Endothelial cell of hepatic sinusoid (primary cell): ENCODE measurements around the gene HNRNPAB.

Source experiments
- in situ Hi-C: cut with HindIII; loops from 2 replicates; pipeline ENCODE4 v1.10.0; 2017; ENCODE audit warnings: low sequenced_read_pairs

Gene HNRNPAB

DNA sequence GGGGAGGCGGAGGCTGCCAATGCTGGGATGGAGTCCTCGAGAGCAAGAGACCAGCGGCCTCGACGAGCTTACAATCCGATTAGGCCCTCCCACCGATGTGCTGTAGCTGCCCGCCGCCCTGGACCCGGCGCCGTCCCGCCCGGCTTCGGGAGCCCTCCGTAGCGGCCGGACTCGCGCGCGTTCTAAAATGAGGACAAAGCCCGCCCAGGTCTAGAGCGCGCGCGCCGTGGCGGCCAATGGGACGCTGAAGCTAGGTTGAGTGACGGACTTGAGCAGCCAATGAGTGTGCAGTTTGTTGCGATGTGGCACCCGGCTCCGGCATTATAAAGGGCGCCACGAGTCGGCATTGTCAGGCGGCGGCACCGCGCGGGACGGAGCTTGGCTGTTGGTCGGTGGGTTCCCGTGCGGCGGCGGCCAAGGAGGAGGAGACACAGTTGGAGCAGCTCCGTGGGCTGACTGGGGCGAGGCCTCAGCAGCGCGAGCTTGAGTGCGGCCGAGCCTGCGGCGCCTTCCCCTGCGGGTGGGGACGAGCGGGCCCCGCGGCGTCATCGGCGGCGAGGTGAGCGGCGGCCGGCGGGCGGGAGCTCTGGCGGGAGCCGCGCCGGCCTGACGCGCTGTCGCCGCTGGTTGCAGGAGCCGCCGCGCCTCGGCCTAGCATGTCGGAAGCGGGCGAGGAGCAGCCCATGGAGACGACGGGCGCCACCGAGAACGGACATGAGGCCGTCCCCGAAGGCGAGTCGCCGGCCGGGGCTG, at the start of gene HNRNPAB:
Gene HNRNPAB (plus strand): TSS at position 352 of the 753 bp plus-strand sequence. CDS start 305 bp downstream, at position 657.
- in situ Hi-C loops, result no loop called here

DNA sequence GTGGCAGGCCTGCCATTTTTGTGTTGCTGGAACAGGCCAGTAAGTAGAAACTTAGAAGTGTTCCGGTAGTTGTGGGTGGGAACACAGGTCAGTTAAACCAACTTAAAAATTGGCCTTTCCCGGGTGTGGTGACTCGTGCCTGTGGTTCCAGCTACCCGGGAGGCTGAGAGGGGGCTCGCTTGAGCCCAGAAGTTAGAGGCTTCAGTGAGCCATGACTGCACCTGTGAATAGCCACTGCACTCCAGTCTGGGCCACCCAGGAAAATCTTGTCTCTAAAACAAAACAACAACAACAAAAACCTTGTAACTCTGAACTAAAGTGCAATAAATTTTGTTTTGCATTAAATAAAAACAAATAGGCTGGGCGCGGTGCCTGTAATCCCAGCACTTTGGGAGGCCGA, 49.3 kb upstream of the HNRNPAB start:
- in situ Hi-C loops, result no loop called here

DNA sequence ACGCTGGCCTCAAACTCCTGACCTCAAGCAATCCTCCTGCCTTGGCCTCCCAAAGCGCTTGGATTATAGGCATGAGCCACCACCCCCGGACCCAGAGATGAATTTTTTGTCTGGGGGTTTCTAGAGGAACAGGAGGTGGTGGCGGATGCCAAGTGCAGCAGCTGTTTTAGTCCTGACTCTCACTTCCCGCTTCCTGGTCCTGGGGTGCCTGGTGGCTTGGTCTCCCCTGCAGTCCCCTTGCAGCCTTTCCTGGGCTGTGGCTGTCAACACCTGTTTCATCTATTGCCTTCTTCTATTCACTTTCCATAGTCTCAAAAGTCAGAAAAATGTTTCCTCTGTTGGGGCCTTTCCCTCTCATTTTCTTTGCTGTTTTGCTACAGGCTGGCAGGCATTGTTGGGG, 44.2 kb upstream of the HNRNPAB start:
- in situ Hi-C loops, result no loop called here

DNA sequence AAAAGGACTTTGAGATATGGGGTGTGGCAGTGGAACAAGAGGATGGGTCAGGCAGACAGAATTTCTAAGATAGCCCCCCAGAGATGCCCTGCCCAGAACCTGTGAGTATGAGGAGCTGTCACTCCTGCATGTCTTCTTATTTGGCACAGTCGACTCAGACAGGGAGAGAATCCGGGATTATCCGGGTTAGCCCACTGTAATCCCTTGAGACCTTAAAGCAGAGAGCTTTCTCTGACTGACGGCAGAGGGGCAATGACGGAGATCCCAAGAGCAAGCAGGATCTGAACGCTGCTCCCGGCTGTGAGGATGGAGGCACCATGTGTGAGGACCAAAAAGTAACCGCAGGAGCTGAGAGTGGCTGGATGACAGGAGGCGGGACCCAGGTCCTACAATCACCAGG, 41.9 kb upstream of the HNRNPAB start:
- in situ Hi-C loops, result no loop called here

- in situ Hi-C loops, result no loop called here
Observed at GRCh38 chr5:178163772-178164735, 40.3 kb upstream of the HNRNPAB start.

DNA sequence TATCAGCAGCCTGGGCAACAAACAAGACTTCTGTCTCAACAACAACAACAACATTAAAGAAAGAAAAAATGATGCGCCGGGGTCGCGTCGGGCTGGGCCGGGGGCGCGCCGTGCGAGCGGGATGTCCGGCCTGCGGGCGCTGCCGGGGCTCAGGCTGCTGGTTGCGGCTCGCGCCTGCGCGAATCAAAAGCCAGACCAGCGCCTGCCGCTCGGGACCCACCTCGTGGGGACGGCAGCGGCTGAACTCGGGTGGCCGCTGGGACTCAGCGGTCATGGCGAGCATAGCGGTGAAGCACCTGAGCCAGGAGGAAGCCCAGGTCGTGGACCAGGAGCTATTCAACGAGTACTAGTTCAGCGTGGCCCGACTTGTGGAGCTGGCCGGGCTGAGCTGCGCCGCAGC, 38.8 kb upstream of the HNRNPAB start:
- in situ Hi-C loops, result no loop called here

DNA sequence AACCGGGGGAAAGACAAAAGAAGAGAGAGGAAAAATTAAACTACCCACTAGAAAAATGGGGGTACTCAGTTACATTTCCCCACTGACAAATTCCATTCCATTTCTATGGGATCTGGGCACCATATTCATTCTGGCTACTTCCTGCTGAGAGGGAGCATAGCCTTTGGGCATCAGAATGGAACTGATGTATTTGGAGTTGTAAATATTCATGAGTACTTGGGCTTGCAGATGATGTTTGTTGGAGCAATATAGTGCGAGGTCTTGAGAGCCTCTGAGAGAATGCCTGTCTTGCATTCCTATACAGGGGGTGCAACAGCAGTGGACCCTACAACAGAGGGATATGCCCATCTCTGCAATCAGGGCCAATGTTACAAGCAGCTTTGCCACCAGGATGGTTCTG, 33.9 kb upstream of the HNRNPAB start:
- in situ Hi-C loops, result no loop called here

- in situ Hi-C loops, result no loop called here
Observed at GRCh38 chr5:178174456-178174855, 29.9 kb upstream of the HNRNPAB start.

DNA sequence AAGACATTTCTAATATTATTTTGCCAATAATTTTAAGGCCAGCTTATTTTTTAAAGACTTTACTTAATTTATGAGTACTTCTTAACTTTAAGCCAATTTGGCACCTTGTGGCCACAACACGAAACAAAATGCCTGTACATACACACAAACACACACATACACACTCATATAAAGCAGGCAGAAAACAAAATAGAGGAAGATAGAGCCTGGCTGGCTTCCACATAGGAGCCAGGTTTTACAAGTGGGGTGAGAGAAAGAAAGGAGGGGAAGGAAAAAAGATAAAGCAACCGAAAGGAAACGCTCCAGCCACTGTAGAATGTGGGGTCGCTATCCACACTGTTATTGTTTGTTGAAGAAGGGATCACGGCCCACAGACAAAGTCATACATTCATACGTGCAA, 27.5 kb upstream of the HNRNPAB start:
- in situ Hi-C loops, result no loop called here

- in situ Hi-C loops, result no loop called here
Observed at GRCh38 chr5:178177569-178177968, 26.8 kb upstream of the HNRNPAB start.

- in situ Hi-C loops, result no loop called here
Observed at GRCh38 chr5:178180141-178180863, 24.0 kb upstream of the HNRNPAB start.

DNA sequence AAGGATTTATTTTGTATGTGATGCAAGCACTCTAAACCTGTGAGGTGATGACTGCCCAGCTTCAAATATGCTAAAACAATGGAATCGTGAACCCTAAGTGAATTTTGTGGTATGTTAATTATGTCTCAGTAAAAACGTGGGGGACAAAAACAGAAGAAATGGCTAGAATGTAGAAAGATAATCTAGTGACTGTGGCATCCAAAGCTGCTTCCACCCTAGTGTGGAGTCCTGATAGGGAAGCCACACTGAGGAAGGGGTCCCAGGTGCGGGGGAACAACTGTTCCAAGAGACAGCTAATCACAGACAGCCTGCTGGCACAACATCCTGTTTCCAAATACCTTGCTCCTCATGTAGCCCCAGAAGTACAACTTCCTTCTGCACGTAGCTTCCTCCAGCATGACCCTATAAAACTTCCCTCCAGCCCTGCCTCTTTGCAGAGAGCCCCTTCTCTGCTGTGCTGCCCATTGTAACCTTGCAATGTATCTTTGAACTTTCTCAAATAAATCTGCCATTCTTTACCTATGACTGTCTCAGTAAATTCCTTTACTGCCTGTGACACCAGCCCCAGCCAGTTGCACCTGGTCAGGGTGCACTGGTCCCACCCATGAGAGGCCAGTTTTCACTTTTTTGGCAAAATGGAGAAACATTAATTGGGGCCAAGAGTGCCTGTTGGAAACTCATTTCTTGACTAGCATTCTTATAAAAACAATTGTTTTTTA, 22.0 kb upstream of the HNRNPAB start:
- in situ Hi-C loops, result no loop called here

DNA sequence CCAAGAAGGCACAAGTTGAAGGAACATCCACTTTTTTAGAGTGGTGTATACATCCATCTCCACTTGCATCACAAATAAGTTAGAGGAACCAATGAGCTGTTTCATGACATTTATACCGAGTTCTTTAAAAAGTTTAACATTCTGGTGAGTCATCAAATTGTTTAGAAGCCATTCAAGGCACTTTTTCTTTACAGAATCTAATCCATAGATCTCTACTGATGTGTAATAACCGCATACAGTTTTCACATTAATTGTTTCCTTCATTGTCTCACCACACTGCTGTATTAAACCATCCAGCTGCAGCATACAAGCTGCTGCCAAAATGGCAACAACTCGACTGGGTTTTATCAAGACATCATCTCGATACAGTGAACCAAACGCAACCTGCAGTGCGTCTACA, 17.9 kb upstream of the HNRNPAB start:
- in situ Hi-C loops, result no loop called here

GRCh38 chr5:178187014-178187413, 17.3 kb upstream of the HNRNPAB start, which contains the start of gene GMCL2:
GMCL2 (minus strand) TSS chr5:178187371; CDS start chr5:178187299, 72 bp downstream.
- in situ Hi-C loops, result no loop called here

DNA sequence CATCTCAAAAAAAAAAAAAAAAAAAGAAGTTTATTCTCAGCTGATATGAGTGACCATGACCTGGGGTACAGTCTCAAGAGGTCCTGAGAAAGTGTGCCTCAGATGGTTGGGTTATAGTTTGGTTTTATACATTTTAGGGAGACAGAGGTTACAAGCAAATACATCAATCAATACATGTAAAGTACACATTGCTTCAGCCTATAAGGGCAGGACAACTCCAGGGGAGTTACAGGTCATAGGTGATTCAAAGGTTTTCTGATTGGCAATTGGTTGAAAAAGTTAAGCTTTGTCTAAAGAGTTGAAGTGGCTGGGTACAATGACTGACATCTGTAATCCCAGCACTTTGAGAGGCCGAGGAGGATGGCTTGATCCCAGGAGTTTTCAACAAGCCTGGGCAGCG, 14.9 kb upstream of the HNRNPAB start:
- in situ Hi-C loops, result no loop called here

GRCh38 chr5:178191661-178192060, 12.7 kb upstream of the HNRNPAB start:
- in situ Hi-C loops, result no loop called here

DNA sequence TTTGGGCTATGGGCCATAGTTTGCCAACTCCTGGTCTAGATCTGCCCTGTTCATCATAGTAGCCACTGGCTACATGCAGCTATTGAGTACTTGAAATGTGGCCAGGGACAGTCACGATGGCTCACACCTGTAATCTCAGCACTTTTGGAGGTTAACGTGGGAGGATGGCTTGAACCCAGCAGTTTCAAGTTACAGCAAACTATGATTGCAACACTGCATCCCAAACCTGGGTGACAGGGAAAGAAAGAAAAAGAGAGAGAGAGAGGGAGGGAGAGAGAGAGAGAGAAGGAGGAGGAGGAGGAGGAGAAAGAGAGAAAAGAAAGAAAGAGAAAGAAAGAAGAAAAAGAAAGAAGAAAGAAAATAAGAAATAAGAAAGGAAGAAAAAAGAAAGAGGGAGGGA, 12.1 kb upstream of the HNRNPAB start:
- in situ Hi-C loops, result no loop called here

GRCh38 chr5:178192787-178193186, 11.5 kb upstream of the HNRNPAB start:
- in situ Hi-C loops, result no loop called here

GRCh38 chr5:178193251-178193809, 11.0 kb upstream of the HNRNPAB start:
- in situ Hi-C loops, result no loop called here

- in situ Hi-C loops, result no loop called here
Observed at GRCh38 chr5:178194026-178194425, 10.3 kb upstream of the HNRNPAB start.
